ENCODE data around the gene DNTT. TPM values are rescaled to one million over a fixed set of nuclear protein-coding genes. Genes with fewer than 3 reads are reported as not detected.

DNTT gene
- polyA plus RNA-seq, 4 donors, result 0.09 to 0.35 (median 0.24) TPM

DNA sequence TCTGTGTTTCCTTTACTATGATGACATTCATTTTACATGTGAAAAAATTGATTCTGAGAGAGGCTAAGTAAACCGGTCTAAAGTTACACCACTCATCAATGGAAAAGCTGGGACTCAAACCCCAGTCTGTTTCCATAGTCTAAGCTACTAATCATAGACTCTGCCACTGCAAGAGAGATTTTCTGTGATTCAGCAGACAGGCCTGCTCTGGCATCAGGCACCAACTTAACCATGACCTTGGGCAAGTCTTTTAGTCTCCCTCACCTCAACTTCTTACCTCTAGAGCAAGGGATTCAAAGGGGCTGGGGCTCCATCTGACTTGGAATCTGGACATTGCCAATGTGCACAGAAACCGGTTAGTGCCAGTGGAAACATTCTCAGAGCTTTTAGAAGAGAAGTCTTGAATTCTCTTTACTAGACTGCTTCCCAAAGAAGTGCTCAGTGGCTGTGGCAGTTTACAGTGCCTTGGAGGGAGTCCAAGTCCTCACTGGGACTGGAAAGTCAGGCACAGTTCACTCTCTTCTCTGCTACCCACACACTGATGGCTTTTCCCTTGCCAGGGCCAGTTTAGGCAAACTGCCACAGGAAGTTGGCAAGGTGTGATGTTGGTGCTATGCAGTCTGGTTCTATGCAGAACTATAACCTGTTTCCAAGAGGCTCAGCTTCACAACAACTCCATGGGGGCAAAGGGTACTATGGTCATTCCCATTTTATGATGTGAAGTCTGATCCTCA lies 28.4 kb upstream of the DNTT start:
- no peak for DNase-seq (ENCODE audit: low read depth in 4 of 4, low spot score in 2 of 4)

DNA sequence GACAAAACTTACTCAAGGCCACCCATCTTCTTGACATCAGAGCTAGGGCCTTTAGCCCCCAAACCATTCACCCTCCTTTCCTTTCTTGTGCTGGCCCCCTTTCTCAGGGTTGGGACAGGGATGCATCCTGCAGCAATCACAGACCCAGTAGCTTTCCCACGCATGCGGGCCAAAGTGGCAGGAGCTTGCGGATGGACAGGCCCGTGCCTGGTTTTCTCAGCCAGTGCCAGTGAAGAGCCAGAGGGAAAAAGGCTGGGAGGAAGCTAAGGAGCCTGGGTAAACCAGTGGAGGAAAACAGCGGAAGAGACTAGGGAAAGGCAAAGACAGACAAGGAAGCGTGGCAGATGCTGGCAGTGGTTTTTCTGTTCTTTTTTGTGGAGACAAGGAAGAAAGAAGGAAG lies 27.8 kb upstream of the DNTT start:
- no peak for DNase-seq (ENCODE audit: low read depth in 4 of 4, low spot score in 2 of 4)

DNA sequence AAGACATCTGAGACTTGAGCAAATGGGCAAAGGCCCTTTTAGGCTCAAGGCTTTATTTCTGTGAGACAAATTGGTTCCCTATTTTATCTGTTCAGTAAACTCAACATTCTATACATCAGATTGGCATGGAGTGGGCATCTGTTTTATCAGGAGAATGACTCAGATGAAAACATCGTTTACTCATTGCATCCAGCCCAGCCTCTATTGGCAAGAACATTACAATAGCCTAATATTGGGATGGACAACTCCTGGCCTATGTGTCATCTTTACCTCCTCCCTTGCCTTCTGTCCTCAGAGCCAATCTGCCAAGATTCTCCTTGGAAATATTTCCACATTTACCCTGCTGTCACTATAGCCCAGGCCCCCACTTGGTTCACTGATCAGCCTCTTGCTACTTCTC lies 27.4 kb upstream of the DNTT start:
- no peak for DNase-seq (ENCODE audit: low read depth in 4 of 4, low spot score in 2 of 4)

DNA sequence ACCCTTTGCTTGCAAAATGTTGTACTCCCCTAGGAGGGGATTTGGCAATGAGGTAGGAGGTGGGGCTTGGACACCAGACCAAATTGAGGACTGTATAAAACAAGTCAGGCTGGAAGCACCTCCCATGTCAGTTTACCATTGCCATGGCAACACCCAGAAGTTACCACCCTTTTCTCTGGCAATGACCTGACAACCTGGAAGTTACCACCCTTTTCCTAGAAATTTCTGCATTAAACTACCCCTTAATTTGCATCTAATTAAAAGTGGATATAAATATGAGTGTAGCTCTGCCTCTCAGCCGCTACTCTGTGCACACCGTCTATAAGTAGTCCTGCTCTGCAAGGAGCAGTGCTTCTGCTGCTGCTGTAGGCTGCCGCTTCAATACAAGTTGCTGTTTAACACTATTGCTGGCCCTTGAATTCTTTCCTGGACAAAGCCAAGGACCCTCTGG lies 25.0 kb upstream of the DNTT start:
- DNase-seq (ENCODE audit: low read depth in 4 of 4, low spot score in 2 of 4), result no peak

DNA sequence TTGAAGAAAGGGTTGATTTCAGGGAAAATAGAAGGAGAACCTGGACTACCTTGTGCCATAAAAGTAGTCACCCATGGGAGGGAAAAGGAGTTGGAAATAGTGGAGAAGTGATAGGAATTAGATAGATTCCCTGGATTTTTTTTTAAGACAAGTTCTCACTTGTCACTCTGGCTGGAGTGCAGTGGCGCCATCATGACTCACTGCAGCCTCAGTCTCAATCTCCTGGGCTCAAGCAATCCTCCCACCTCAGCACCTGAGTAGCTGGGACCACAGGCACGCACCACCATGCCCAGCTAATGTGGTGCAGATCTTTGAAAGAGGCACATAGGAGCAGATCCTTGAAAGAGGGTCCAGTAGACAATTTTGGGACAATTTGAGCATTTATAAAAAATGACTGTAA lies 23.4 kb upstream of the DNTT start:
- no peak for DNase-seq (ENCODE audit: low read depth in 4 of 4, low spot score in 2 of 4)

DNA sequence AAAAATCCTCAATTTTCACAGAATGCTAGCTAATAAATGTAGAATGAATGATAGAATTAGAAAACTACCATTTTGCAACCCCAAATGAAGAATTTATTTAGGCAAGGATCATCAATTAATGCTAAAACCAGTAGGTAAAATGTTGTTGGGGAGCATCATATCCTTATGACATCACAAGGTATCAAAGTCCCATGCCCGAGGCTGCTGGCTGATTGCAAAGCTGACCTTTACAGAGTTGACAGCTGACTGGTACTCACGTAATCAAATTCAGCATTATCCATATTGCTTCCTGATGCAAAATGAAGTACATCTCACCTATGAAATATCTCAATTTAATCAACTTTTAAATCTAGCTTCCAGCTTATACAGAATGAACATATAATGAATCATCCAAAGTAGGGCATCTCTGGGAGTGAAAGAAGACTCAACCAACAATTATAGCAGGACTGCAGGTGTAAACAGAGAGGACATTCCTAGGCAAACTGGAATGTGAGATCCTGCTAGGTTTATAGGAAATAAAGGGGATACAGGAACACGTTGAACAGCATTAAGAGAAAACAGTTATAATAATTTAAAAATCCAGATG lies 22.7 kb upstream of the DNTT start:
- DNase-seq (ENCODE audit: low read depth in 4 of 4, low spot score in 2 of 4), result no peak

DNA sequence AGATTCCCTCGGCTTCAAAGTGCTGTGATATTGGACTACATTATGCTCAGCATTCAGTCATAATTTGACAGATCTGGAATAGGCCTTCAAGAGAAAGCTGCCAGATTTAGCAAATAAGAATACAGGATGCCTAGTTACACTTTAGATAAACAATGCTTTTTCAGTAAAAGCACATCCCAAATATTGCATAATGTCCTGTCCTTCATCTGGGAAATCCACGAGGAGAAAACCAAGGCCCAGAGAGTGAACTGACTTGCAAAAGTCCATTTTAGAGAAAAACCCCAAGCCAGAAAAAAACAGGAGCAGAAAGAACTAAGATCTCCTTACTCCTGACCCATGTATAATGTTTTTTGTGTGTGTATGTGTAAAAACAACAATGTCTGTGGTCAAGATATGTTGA lies 20.9 kb upstream of the DNTT start:
- no peak for DNase-seq (ENCODE audit: low read depth in 4 of 4, low spot score in 2 of 4)

DNA sequence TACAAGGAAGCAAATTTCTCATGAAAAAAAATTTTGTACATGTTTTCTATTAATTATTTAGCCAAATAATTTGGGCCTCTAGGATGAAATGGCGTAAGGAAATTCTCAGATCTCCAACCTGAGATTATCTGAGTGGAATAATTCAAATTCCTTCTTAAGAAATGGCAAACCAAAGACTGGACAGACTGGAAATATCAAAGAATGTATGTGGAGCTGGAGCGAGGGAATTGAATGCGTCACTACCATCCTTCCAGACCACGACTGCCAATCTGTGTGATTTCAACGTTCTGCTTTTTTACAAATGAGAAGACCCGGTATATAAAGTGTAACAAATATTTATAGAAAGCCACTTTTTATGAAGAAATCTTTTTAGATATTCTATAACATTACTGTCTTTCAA lies 20.5 kb upstream of the DNTT start:
- no peak for DNase-seq (ENCODE audit: low read depth in 4 of 4, low spot score in 2 of 4)

DNA sequence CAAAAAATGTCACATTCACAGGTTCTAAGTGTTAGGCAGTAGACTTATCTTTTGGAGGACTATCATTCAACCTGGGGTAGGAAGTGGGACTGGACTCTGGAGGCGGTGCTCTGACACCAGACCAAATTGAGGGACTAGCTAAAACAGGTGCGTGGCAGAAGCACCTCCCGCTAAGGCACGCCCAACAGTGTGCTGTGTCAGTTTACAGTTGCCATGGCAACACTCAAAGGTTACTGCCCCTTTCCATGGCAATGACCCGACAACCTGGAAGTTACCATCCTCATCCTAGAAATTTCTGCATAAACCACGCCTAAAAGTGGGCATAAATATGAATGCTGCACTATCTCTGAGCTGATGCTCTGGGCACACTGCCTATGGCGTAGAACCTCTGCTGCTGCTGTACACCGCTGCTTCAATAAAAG lies 18.9 kb upstream of the DNTT start:
- DNase-seq (ENCODE audit: low read depth in 4 of 4, low spot score in 2 of 4), result no peak

DNA sequence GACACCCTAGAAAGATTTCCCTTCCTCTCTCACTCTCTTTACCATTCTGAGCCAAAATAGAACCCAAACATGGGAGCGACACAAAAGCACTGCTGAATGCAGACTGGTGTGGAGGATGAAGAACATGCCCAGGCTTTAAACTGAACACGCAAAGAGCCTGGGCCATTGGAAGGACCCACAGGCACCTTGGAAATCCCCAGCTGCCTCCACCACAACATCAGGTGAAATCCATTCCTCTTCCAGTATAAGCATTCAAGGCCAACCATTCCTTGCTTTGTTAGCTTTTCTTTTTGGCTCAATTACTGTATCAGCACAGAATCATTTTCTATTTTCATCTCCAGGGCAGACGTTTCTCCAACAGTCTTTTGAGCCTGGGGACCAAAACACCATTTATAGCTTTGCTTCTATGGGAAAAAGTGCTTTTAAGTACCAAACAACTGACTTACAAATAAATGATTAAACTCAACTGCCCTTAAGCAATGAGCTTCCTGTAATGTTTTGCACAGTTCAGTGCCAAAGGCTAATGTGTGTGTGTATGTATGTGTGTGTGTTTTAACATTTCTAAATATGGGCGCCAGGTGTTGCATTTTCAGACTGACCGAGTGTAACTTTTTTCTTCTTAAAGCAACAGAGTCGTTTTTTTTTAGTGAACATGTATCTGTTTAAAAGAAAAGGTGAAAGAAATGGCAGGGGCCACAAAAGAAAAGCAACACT lies 16.7 kb upstream of the DNTT start:
- no peak for DNase-seq (ENCODE audit: low read depth in 4 of 4, low spot score in 2 of 4)

DNA sequence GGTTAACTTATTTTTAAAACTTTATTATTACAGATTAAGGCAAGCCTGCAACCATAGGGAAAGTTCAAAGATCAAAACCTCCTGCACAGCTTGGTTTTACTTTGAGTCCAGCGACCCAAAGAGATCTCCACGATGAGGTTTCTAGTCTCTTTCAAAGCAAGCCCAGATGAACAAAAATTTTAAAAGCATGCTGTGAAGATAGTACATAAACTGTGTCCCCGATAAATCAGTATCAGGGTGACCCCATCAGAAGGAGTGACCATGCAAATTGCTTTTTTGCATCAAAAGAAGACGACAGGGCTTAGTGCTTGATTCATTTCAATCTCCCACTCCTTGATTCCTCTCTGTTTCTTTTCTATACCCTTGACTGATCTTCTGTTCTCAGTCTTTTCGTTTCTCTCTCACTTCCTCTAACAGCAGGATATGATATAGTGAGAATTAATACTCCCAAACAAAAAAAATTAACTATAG lies 16.0 kb upstream of the DNTT start:
- DNase-seq (ENCODE audit: low read depth in 4 of 4, low spot score in 2 of 4), result no peak

DNA sequence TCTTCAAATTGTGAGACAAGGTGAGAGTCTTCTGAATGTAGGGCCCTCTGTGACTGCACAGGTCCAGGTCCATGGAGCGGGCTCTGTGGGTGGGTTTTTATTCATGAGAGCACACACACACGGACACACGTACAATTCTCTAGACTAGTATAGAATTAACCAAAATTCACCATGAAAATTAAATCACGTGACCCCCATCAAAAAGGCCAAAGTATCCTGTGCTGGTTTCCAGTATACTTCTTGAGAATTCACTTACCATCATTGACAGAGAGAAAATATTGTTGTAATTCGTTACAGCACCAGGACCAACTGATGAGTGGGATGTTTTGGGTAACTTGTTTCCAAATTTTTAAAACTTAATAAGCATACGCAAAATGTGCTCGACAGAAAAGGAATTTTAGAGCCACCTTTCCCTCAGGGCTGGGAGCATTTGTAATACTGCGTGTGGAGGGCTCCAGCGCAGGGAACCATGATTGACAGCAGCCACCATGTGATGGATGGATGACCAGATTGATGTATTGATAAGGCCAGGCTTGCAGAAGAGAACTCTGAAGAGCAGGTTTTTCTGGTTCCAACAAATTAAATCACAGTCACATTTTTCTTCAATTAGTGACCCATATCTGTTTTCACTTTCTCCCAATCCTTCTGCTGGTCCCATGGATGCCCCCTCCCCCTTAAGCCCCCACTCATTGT lies 14.9 kb upstream of the DNTT start:
- no peak for DNase-seq (ENCODE audit: low read depth in 4 of 4, low spot score in 2 of 4)

DNA sequence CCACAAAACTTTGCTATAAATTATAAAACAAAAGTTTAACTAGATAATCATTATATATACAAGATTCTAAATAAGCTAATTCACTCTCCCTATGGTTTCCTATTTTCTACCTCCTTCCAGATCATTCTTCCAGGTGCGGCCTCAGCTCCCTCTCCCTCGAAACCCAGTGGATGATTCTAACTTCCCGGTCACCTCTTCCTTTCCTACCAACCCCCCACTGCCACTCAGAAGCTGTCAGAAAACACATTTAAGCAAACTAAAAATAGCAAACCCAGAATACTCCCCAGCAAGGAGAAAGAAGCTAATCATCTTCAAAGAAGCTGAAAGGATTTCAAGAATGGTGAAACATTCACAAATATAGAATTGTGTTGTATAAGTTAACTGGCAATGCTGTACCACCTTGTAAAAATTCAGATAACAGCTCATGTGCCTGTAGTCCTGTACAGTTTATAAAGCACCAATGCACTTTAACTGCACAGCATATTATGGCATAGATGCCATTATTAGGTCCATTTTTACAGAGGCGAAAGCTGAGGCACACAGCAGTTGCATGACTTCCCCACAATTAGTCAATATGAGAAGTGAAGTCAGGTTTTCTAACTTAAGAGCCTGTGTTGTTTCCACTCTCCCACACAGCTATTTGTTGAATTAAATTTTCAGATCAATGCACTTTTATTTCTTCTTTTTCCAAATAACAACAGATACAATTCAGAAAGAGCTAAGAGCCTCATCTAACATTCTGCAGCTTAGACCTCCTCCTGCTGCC lies 13.7 kb upstream of the DNTT start:
- DNase-seq (ENCODE audit: low read depth in 4 of 4, low spot score in 2 of 4), result no peak

DNA sequence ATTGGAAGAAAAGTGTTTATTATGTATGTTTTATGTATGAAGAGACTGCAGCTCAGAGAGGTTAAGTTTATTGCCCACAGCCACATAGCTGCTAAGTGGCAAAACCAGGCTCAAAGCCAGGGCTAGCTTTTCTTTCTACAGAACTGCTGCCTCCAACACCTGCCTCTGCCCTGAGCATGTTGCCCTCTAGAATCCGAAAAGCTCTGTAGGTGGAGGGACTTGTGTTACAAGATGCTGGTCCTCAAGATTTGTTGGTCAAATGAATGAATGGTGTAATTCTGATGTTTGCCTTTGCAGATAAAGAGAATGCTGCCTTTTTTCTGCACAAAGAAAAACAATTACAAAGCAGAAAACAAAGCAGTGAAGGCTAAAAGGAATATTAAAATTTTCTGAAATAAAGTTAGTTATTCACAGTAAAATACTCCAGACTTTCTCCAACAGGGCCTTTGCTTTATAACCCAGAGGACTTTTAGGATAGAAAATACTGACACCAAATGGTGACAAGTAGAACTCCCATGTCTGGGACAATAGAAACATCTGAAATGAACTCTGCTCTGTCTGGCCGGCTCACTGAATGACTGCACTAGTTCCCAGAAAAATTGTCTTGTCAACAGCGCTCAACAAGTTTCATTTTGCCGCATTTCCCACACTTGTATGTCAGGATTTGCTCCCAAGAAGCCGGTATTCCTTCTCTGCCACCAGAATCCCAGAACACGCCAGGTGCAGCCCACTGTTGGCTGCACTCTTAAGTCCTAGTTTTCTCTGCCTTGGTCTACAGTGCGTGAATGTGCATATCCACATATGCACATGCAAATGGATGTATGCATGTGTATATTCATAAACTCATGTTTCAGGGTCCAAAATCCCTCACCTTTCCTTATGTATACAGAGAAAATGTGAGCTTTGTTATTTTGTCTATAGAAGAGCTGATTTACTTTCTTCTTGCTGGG lies 11.0 kb upstream of the DNTT start:
- DNase-seq (ENCODE audit: low read depth in 4 of 4, low spot score in 2 of 4), result no peak

DNA sequence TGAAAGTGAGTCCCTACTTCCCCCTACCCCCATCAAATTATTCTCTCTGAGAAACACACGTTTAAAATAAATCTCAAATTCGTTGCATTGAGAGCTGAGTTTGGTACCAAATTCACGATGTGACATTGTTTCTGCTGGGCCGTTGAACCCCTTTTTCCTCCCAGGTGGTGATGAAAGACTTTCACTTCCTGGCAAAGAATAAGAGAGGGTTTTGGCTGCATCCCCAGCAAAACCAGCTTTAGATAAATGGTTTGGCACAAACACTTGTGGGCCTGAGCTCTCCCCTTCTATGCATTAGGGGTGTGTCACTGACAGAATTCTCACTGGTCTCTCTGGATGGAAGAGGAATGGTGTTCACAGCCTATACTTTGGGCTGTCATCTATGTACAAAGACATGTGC lies 8.8 kb upstream of the DNTT start:
- DNase-seq (ENCODE audit: low read depth in 4 of 4, low spot score in 2 of 4), result no peak

DNA sequence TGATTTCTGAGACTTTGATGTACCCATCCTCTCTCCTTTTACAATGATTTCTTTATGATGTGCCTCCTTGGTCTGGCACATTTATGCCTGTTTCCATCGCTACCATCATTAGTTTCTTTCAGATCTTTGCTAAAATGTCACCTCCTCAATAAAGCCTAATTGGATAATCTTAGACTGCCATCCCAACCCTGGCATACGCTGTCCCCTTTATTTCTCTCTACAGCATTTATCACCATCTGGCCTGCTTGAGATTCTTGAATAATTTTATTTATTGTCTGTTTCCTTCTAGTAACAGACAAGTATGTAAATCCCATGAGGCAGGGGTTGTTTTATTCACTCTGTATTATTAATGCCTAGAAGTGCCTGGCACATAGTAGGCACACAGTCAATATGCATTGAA lies 6.7 kb upstream of the DNTT start:
- no peak for DNase-seq (ENCODE audit: low read depth in 4 of 4, low spot score in 2 of 4)

DNA sequence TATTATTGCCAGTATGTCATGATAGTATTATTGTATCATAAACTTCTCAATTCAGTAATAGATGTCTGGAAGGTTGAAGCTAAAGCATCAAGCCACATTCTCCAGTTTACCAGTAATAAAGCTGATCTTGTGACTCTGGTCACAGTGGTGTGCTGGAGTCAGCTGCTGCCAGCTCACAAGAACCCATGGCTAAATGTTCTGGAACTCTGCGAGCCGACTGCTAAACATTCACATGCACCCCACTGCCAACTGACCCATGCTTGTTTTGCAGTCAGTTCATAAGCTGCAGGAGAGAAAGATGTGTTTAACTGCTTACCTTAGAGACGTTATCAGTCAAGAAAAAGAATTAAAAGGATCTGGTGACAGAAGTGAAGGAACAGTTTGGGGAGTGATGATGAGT lies 5.9 kb upstream of the DNTT start:
- no peak for DNase-seq (ENCODE audit: low read depth in 4 of 4, low spot score in 2 of 4)

DNA sequence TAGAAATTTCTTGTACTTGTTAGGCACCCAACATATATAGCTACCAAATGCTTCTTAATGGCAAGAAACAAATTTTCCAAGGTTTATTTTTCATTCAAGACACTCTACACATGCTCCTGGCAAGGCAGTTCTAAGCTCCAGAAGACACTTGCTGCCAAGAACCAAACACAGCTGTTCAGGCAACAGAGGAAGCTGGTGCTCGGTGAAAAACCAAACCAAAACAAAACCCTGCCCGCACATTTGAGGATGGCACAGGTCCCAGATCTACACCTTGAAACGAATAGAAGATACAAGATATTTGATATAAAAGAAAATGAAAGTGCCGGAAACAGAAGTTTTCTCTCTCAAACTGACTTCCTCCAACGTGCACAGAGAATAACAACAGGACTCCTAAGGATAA lies 4.9 kb upstream of the DNTT start:
- DNase-seq (ENCODE audit: low read depth in 4 of 4, low spot score in 2 of 4), result no peak

DNA sequence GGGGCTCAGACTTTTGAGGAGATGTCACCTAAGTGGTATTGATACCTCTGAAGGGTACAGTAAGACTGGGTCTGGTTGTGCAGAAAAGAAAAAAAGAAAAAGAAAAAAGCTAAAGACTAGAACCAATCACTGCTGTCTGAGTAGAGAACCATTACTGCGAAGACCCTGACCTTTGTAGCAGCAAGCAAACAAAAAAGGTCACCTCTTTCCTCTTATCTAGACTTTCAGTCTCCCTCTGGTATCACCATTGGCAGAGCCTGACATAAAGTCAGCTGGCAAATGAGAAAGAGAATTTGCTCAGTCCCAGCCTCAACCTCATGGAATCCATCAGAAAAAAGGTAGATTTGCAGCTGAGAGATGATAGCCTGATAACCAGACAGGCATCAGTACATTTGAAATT lies 2.6 kb upstream of the DNTT start:
- DNase-seq (ENCODE audit: low read depth in 4 of 4, low spot score in 2 of 4), result no peak

Measured in left renal cortex interstitium (tissue), 4 donors.